CD4-positive, alpha-beta T cell treated with Interleukin-15 for 1 hour (primary cell): Measurements from ENCODE around the gene VEGFC.

Experiments used
- DNase-seq: peaks from one replicate; pipeline ENCODE4 v3.0.0-alpha.2; 2020

VEGFC gene

DNA sequence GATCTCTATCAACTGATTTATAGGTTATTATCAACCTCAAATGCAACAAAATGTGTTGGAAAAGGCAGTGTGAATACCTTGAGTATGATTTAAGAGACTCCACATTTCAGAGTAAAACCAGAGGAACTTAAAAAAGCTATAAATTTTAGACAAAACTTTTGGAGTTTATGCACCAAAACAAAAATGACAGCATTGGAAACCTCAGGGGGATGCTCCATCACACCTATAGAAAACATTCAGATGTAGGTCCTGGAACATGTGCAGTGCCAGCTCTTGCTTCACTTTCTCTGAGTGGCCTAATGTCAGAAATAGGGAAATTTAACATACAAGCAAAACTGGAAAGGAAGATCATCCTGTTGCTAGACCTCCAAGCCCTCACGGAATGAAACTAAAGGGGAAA lies 5.8 kb upstream of the VEGFC start:
- DNase-seq: no peak

DNA sequence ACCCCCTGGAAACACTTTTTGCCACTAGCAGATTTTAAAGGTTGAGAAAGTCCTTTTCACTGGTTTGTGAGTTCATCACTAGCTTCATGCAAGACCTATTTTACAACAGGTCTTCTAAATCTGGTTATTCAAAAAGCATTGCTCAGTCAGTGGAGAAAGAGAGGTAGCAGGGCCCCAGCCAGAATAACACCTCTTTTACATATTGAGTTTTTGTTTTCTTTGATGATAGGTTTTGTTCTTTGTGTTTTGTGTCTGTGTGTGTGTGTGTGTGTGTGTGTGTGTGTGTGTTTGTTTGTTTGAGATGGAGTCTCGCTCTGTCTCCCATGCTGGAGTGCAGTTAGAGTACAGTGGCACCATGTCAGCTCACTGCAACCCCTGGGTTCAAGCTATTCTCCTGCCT lies 2.7 kb upstream of the VEGFC start:
- no peak for DNase-seq

DNA sequence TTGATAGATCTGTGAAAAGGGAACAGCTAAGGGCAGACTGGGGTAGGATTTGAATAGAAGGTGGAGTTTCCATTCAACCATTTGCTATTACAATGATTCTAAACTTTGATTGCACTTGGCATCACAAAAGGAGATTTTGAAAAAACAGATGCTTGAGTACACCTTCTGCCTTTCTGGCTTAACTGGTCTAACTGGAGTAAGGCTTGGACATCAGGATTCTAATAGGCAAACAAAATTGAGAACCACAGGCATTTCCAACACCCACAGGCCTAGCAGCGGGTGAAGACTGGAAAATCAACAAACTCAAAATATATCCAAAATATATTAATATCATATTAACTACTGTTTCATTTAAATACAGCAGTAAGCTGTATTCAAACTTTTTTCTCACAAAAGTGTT lies 1.9 kb upstream of the VEGFC start:
- DNase-seq: no peak

DNA sequence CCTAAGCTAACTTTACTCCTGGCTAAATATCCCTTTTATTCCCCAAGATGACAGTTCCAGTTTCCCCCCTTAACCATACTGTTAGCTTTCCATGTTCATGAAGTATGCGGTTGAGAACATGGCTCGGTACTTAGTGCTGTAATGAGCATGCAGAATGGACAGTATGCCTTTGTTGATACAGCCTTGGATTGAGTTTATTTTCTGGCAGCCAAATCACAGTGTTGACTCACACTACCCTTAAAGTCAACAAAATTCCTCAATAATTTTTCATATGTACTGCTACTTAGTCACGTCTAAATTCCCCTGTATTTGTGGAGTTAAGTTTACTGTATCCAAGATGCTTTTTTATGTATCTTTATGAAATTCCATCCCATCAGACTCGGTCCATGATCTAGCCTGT lies 1.4 kb upstream of the VEGFC start:
- DNase-seq: no peak

DNA sequence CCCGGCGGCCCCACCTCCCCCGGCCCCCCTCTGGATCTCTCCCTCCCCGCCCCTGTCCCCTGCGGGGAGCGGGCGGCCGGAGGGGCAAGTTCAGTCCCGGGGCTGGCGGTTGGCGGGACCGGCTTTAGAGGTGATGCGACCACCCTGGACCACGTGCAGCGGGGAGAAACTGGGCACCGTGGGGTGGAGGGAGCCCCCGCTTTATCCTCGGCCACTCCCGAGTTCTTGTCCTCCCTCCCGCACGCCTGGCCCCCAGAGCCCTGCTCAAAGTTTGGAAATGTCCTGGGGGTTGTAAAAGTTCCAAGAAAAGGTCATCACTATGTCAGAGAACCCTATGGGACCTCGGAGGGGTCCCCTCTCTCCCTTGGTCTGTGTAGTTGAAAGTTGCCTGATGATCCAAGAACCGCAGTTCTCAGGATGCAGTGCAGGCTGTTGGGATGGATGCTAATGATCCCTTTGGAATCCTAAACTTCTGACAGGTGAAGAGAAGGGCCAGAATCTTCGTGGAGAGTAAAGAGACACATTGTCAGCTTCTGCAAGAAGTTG lies 411 bp upstream of the VEGFC start:
- DNase-seq: no peak

DNA sequence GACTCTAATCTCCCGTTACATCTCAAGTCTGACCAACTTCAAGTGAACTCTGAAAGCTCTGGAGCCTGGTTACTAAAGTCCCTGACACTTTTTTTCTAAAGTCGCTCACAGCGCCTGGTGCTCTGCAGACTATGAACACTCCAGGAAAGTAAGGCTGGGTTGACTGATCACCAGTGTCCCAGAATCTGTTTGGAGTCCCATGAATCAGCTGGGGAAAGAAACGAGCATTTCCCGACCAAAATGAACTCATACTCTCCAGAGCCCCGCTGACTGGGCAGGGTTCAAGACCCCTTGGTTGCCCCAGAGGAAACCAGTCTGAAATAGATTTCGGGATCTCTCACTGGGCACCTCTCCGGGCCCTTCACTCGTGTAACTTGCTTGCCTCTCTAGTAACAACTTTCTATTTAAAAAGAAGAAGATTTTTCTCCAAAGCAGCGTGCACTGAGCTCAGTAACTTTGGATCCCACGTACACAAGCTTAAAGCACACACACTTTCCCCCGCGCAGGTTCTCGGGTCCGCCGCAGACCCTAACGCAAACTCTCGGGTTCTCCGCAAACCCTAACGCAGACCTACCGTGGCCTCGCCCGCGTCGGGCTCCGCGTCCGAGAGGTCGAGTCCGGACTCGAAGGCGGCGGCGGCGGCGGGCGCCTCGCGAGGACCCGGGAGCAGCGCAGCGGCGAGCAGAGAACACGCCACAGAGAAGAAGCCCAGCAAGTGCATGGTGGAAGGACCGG lies 964 bp downstream of the VEGFC start:
- DNase-seq: no peak

DNA sequence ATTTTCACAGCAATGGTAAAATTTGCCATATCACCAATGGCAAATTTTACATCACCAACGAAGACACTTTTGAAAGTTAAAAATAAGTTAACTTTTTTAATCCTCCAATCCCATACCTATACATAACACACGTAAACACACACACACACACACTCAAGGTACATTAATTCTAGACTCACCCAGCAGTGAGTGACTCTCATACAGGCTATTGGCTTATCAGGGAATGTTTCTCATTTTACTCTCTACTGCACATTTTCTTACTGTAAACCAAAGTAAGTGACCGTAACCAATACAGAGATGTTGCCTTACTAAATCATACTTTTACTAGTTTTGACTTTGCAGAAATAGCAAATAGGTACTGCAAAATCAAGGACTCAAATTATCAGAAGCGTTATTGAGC lies 2.3 kb downstream of the VEGFC start:
- DNase-seq: no peak

DNA sequence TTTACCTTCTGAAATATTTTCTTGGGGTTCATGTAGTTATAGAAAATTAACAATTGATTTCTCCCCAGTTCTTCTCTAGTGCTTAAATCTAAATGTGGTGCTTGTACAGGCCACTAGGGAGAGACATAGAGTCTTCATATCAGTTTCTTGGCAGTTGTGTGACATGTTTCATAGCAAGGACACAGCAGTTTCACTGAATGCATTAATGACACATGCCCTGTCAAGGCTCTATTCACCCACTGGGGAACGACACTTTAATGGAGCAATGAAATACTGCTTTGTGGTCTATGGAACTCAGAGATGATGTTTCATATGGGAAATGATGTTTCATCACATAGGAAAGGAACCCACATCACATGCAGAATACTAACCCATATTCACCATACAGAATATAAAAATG lies 2.8 kb downstream of the VEGFC start:
- DNase-seq: no peak

DNA sequence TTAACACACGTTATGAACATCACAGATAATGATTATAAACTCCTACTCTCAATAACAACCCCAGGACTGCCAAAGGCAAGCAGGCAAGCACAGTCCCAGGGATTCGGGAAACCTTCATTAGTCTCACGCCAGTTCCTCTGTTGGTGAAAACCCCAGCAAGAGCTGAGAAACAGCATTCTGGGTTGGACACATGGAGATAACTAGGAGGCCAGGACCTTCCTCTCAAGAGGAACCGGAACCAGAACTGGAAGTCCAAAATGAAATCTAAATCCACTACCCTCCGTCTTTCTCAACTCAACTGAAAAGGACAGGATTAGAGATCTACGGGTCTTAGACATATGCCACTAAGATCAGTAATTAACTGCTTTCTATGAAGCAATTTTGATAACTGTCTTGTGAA lies 3.8 kb downstream of the VEGFC start:
- DNase-seq: no peak

DNA sequence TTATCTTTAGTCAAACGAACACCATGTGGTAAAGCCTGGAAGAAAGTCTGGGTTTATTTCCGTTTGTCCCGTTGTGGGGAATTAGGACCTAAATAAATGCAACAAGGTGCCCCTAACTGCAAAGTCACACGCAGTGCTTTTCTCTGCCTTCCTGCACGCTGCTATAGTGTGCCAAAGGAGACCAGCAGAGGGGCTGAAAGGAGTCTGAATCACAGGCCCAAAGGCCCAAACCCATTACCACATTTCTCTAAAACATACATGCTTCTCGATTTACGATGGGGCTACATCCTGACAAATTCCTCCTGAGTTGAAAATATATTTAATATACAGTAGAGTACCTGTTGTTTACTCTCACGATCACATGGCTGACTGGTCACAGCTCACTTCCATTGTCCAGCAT lies 4.5 kb downstream of the VEGFC start:
- no peak for DNase-seq

DNA sequence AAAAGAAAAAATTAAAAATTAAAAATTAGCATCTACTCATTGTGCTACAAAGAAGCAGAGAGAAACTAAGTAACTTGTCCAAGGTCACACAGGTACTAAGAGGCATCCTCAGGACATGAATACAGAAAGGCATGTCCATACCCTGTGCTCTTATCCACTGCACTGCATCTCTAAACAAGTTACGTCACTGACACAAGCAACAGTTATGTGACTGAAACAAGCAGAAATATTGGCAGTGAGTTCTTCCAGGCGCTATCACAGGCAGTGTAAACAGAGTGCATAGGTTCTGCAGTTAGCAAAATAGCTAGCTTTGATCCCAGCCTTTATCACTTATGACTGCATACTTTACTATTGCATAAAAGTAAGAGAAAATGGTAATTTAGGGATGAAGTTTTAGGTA lies 7.9 kb downstream of the VEGFC start:
- no peak for DNase-seq

DNA sequence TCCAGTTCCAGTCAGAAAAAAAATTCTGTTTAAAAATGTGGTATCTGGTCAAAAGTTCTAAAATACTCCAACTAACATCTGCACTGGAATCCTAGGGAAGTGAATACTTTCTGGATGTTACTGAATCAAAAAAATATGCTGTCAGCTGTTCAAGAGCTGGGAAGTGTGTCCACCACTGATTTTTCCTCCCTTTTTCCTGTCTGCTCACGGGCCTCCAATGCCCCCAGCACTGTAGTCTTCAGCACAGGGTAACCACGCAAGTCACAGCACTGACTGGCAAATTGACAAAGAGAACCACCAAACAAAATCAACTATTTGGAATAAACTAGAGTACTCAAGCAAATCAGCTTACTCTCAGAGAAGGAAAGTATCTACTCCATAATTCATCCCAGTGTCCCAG lies 9.9 kb downstream of the VEGFC start:
- no peak for DNase-seq

DNA sequence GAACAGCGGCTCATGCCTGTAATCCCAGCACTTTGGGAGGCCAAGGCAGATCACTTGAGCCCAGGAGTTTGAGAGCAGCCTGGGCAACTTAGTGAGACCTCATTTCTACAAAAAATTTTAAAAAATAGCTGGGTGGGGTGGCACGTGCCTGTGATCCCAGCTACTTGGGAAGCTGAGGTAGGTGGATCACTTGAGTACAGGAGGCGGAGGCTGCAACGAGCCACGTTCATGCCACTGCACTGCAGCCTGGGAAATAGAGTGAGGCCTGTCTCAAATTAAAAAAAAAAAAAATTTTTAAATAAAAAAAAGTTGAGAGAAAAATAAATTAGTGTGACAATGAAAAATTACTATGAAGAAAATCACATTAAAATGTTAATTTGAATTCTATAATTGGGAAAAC lies 10.5 kb downstream of the VEGFC start:
- DNase-seq: no peak

DNA sequence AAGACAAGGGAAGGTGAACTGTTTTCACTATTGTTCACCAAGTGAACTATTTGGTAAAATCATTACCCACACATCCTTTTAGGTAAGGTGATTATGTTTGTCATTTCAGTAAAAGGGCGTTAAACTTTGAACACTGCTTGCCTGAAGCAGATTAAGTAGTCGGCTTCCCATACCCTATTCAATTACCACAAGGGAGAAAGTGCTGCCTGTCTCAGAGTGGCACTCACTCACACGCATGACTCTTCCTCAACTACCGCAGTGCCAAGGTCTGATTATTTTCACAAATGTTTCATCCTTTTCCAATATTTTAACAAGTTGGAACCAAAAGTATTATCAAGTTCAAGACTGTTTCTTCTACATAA lies 11.0 kb downstream of the VEGFC start:
- no peak for DNase-seq

DNA sequence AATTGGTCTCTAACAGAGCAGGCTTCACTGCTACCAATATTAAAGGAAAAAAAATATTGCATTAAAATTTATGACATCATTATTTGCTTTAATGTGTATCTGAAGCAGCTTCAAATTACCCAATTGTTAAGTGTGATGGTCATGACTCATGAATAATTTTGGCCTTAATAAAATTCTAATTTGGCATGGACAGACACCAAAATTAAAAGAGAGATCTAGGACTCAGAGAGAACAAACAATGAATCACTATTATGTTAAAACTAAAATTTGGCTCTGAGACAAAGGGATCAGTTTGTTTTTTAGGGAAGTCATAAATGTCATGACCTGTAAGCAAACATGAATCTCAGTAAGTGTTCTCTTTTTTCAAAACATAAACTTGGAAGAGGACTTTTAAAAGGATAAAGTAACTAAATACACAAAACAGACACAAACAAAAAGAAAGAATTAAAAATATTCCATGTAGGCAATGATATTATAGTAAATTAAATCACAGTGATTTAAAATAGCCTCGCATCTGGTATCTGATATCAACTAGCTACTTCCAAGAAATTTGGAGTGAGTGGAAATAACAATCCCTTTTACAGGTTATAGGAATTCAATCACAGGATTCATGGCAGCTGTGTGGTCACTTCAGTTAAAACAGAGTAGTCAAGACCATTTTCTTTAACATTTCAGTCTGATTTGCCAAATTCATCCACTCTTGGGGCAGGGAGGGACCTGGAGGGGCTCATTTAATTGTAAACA lies 11.6 kb downstream of the VEGFC start:
- DNase-seq: no peak

DNA sequence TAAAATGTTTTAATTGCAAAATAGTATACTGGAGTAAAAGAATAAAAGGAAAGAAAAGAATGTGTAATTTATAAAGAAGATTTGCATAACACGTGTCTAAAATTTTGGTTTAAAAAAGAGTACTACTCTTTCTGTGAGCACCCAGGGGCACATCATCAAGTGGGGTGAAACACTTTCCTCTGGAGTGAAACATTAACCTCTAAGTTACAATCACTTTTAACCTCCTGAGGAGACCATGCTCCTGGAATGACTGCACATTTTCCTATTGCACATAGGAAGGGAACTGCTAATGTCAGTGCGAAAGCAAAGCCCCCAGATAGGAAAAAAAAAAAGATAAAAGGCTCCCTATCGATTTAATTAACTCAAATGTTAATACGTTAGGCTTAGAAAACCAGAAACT lies 13.3 kb downstream of the VEGFC start:
- no peak for DNase-seq

DNA sequence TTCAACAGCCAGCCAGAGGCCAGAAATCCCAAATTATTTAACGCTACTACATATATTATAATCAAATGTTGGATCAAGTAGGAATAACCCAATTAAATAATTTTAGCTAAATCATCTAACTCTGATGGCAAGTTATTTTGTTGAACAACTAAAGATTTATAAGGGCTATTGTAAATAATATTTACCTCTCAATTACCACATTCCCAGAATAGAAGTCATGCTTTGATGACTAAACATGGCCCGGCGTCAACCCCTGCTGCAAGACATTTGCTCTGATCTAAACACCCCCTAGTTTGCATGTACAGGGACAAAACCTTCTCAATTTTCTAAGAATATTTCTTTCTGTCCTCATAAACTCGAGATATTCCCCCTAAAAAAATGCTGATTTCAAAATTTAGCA lies 14.2 kb downstream of the VEGFC start:
- no peak for DNase-seq

DNA sequence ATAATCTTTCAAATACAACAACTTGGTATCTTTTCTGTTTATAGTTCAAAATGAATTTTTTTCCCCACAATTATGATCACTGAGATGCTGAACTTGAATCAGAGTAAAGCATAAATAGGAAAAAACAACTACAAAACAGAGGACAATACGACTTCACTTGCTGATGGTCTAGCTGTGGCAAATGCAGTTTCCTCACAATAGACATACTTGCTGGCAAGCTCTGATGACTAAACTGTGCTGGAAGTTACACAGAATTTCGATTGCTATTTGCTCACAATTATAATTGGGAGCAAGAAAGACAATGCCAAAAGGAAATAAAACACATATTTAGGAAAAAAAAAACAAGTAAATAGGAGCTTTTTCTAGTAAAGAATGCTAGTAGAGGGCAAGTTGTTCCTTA lies 14.7 kb downstream of the VEGFC start:
- no peak for DNase-seq

DNA sequence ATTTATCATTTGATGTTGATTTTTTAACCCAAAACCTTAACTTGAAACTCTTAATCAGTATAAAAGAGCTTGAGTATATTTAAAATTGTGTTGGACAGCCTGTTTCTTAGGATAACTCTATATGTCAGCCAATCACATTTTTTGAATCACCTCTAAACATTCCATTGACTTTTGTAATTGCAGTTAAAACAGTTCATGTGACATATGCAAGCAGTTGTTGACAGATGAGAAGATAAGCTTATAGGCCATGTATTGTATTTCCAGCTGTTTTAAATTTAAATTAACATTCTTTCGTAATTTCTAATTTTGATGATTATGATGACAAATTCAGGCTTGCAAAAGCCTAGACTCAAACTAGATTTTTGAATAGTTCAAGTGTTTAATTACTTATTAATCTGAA lies 17.4 kb downstream of the VEGFC start:
- DNase-seq: no peak

DNA sequence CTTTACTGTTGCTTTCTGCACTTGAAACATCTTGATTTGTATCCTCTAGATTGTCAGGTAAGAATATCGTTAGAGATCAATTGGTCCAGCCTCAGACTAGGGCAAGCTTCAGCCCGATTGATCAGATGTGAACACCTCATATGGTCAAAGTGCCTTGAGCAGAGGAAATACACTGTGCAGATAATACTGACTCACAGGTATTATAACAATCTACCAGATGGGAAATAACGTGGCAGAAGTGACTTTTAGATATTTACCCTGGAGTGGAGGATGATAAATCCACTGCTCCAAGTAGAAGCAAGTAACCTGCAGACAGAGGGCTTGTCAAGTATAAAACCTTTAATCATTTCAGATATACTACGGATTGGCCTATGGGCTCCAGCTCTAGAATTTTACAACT lies 17.9 kb downstream of the VEGFC start:
- no peak for DNase-seq

DNA sequence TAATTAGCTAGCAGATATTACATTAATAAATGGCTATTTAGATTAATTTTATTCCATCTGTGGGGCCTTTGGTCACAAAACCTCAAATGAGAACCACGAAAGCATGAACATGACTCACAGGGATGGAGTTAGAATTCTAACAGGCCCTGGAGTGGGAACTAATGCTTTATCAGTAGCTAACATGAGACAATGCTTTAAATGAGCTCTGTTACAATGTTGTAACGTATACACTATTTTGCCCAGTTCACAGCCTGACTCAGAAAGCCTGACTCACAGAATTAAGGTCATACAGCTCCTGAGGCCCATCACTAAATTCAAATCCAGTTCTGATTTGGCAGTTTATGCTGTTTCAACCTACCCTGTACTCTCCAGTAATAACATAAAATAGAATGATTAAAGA lies 23.2 kb downstream of the VEGFC start:
- no peak for DNase-seq

DNA sequence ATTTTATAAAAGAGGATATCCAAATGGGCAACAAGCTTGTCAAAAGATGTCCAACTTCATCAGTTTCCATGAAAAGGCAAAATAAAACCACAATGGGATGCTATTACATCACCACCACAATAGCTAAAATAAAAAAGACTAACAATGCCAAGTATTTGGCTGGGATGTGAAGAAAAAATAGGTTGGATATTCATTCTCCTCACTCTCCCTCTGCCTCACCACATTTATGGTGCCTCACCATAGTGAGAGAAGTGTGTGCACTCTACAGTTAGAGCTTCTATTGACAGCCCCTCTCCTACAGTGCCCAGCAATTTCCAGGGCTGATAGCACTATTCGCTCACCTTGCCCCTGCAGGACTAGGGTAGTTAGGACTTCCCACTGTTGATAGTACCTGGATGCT lies 25.5 kb downstream of the VEGFC start:
- no peak for DNase-seq

DNA sequence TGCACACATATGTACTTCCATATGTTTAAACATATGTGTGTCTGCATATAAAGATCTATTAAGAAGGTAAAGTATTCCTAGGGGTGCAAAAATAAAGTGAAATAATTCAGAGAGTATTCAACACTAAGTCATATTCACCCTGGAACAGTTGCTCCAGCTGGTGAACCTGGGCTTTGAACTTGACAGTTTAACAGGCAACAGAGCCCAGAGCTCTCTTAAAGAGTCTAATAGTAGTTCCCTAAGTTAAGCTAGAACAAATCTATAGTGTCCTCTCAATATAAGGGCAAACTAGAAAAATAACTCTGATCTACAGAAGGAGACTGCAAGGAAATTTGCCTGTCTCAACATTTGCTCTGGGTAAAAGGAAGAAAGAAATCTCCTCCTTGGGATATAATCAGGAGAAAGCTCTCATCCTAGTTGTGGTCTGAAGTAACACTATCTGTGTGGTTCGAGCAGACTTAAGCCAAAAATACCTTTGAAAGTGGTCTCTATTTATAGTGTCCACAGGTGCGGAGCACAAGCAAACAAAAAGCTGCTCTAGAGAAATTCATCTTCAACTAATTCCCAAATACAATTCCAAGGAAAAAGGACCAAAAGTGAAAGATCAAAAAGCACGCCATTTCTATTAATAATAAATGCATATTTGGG lies 29.9 kb downstream of the VEGFC start:
- no peak for DNase-seq

DNA sequence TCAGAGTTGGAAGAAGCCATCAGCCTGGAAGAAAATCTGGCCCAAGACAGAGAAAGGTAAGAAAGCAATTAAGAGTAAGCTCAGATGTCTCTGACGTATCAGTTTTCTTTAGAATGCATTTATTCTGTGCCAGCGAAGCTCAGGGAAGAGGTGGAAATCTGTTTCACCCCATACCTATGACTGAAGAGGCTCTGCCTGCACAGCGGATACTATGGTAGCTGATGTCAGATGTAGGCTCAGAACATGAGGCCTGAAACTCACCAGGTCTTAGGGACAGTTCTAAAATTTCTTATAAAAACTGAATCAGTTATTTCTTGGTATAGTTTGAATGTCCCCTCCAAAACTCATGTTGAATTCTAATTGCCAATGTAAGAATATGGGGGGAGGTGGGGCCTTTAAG lies 30.9 kb downstream of the VEGFC start:
- DNase-seq: no peak
